Airway epithelial cell (primary cell): ENCODE results near the gene MAP3K12. TPM values are rescaled to one million over a fixed set of nuclear protein-coding genes. Genes with fewer than 3 reads are reported as not detected.

Source experiments
- total RNA-seq: library from RNA; depleted of rRNA; stranded (reverse); fragments of >200 nt; gene quantifications from 2 replicates; pipeline ENCODE4 v1.2.3, GENCODE V29; 2015

The MAP3K12 gene
- 11.1 and 13.4 TPM in 2 replicates for total RNA-seq

GRCh38 chr12:53499266-53500141 is at the start of gene MAP3K12:
Gene MAP3K12 (minus strand): TSS chr12:53499458. CDS start chr12:53487391, 12,067 bp downstream.

GRCh38 chr12:53506881-53507602 is 7.8 kb upstream of the MAP3K12 start, which contains the start of gene NPFF:
Gene NPFF (minus strand): TSS chr12:53507484. CDS start chr12:53507474, 10 bp downstream.

GRCh38 chr12:53500776-53501614 is 1.7 kb upstream of the MAP3K12 start, which contains the start of gene TARBP2:
Gene TARBP2 (plus strand): TSS chr12:53501283. CDS start chr12:53501409, 126 bp downstream.

GRCh38 chr12:53451661-53452158 is 47.5 kb downstream of the MAP3K12 start, which contains the start of gene PCBP2:
Gene PCBP2 (plus strand): TSS chr12:53452102. CDS start chr12:53454801, 2,699 bp downstream.

GRCh38 chr12:53441040-53441833 is 58.0 kb downstream of the MAP3K12 start, which contains the start of gene PRR13:
Gene PRR13 (plus strand): TSS chr12:53441734. CDS start chr12:53442715, 981 bp downstream.

Other genes starting within 250 kb of the MAP3K12 start
- 9.4 and 12.3 TPM in 2 replicates for gene ESPL1, start 231.2 kb downstream of the MAP3K12 start, total RNA-seq
- gene PFDN5, start 203.9 kb downstream of the MAP3K12 start, total RNA-seq = 359 and 451 TPM in 2 replicates
- 45.6 and 46.0 TPM in 2 replicates for gene MYG1, start 199.8 kb downstream of the MAP3K12 start, total RNA-seq
- 81.3 and 86.2 TPM in 2 replicates for gene AAAS, start 177.8 kb downstream of the MAP3K12 start, total RNA-seq
- not detected in 2 replicates for gene SP7, start 163.1 kb downstream of the MAP3K12 start, total RNA-seq
- 20.7 and 32.2 TPM in 2 replicates for gene SP1, start 119.3 kb downstream of the MAP3K12 start, total RNA-seq
- not detected in 2 replicates for gene AMHR2, start 75.6 kb downstream of the MAP3K12 start, total RNA-seq
- gene PRR13, start 57.7 kb downstream of the MAP3K12 start, total RNA-seq = 111 and 112 TPM in 2 replicates
- 105 and 155 TPM in 2 replicates for gene PCBP2, start 47.4 kb downstream of the MAP3K12 start, total RNA-seq
- gene TARBP2, start 1.8 kb upstream of the MAP3K12 start, total RNA-seq = 46.5 and 52.2 TPM in 2 replicates
- not detected in 2 replicates for gene NPFF, start 8.0 kb upstream of the MAP3K12 start, total RNA-seq
- 5.8 and 14.3 TPM in 2 replicates for gene ATF7, start 126.9 kb upstream of the MAP3K12 start, total RNA-seq
- 297 and 357 TPM in 2 replicates for gene ATP5MC2, start 176.6 kb upstream of the MAP3K12 start, total RNA-seq
- 25.1 and 26.4 TPM in 2 replicates for gene CALCOCO1, start 228.0 kb upstream of the MAP3K12 start, total RNA-seq